H1 (cell line): ENCODE results near the gene IQCE. TPM values are rescaled to one million over a fixed set of nuclear protein-coding genes. Genes with fewer than 3 reads are reported as not detected.

Source experiments
- BACH1 ChIP-seq: IDR thresholded peaks from 2 replicates; pipeline ENCODE4 v1.6.1; 2012; ENCODE audit warnings: low read length, improper control_type of control experiment
- BRCA1 ChIP-seq: IDR thresholded peaks from 2 replicates; pipeline ENCODE4 v1.6.1; 2012; ENCODE audit warnings: low read depth, low read length, improper control_type of control experiment
- POLR2A ChIP-seq, 2 experiments: IDR thresholded peaks; 1 replicate in 1 of 2; 2 replicates in 1 of 2; pipeline ENCODE4 v1.6.1; 2011; ENCODE audit warnings: low read depth in 2 of 2, low read length in 2 of 2, mild to moderate bottlenecking in 2 of 2; ENCODE audit errors: control extremely low read depth in 1 of 2
- RBBP5 ChIP-seq: IDR thresholded peaks from 2 replicates; pipeline ENCODE4 v1.7.1; 2012; ENCODE audit warnings: low read depth, mild to moderate bottlenecking, inconsistent platforms, low read length, moderate library complexity, borderline replicate concordance
- RFX5 ChIP-seq: IDR thresholded peaks from 2 replicates; pipeline ENCODE4 v1.6.1; 2011; ENCODE audit warnings: low read depth, low read length, improper control_type of control experiment, borderline replicate concordance
- SIX5 ChIP-seq: IDR thresholded peaks from 2 replicates; pipeline ENCODE4 v1.6.1; 2011; ENCODE audit warnings: mild to moderate bottlenecking, low read depth, low read length
- SP2 ChIP-seq: IDR thresholded peaks from 2 replicates; pipeline ENCODE4 v1.6.1; 2012; ENCODE audit warnings: mild to moderate bottlenecking, low read length, inconsistent platforms
- TAF7 ChIP-seq: optimal IDR thresholded peaks from 2 replicates; pipeline ENCODE3; 2011; ENCODE audit warnings: low read depth, mild to moderate bottlenecking, inconsistent platforms, low read length, moderate library complexity, borderline replicate concordance
- polyA plus RNA-seq, 7 experiments: library from polyadenylated mRNA; depleted of rRNA in 3 of 7; stranded (reverse) in 5 of 7; unstranded in 2 of 7; fragments of >200 nt in 5 of 7; fragments of 200-250 nt in 2 of 7; gene quantifications; 1 replicate in 5 of 7; 2 replicates in 1 of 7; 4 replicates in 1 of 7; pipeline versions ENCODE4 v1.2.1 to v1.2.3, GENCODE V29; 2011 to 2013; ENCODE audit warnings: missing spikeins in 2 of 7, mixed read lengths in 2 of 7
- total RNA-seq: library from RNA; stranded (reverse); fragmentation: NEBNext Ultra II Directional; extraction: Animal tissue kit (Norgen Biotek cat#: 25700); gene quantifications from 2 replicates; pipeline ENCODE4 v1.2.1, GENCODE V29; 2021
- TF ChIP-seq, protein P1 (sequence below): fragments of 300-600 bp; sonication (generic); IDR thresholded peaks from 2 replicates; pipeline ENCODE4 v1.7.1; 2012; ENCODE audit warnings: low read length, moderate library complexity, mild to moderate bottlenecking, inconsistent platforms; ENCODE audit not compliant: insufficient replicate concordance
- TF ChIP-seq, protein P2 (sequence below): IDR thresholded peaks from 2 replicates; pipeline ENCODE4 v1.6.1; 2012; ENCODE audit warnings: low read length, inconsistent platforms

The IQCE gene
- total and polyA plus RNA-seq, 2 of the 8 experiments (the other 6 are each of a cell fraction or from before 2014, with no cell fraction given): 2.2 to 4.9 TPM

GRCh38 chr7:2644220-2644561, 85.4 kb downstream of the IQCE start (continued):
- TF ChIP-seq, protein P1, sequence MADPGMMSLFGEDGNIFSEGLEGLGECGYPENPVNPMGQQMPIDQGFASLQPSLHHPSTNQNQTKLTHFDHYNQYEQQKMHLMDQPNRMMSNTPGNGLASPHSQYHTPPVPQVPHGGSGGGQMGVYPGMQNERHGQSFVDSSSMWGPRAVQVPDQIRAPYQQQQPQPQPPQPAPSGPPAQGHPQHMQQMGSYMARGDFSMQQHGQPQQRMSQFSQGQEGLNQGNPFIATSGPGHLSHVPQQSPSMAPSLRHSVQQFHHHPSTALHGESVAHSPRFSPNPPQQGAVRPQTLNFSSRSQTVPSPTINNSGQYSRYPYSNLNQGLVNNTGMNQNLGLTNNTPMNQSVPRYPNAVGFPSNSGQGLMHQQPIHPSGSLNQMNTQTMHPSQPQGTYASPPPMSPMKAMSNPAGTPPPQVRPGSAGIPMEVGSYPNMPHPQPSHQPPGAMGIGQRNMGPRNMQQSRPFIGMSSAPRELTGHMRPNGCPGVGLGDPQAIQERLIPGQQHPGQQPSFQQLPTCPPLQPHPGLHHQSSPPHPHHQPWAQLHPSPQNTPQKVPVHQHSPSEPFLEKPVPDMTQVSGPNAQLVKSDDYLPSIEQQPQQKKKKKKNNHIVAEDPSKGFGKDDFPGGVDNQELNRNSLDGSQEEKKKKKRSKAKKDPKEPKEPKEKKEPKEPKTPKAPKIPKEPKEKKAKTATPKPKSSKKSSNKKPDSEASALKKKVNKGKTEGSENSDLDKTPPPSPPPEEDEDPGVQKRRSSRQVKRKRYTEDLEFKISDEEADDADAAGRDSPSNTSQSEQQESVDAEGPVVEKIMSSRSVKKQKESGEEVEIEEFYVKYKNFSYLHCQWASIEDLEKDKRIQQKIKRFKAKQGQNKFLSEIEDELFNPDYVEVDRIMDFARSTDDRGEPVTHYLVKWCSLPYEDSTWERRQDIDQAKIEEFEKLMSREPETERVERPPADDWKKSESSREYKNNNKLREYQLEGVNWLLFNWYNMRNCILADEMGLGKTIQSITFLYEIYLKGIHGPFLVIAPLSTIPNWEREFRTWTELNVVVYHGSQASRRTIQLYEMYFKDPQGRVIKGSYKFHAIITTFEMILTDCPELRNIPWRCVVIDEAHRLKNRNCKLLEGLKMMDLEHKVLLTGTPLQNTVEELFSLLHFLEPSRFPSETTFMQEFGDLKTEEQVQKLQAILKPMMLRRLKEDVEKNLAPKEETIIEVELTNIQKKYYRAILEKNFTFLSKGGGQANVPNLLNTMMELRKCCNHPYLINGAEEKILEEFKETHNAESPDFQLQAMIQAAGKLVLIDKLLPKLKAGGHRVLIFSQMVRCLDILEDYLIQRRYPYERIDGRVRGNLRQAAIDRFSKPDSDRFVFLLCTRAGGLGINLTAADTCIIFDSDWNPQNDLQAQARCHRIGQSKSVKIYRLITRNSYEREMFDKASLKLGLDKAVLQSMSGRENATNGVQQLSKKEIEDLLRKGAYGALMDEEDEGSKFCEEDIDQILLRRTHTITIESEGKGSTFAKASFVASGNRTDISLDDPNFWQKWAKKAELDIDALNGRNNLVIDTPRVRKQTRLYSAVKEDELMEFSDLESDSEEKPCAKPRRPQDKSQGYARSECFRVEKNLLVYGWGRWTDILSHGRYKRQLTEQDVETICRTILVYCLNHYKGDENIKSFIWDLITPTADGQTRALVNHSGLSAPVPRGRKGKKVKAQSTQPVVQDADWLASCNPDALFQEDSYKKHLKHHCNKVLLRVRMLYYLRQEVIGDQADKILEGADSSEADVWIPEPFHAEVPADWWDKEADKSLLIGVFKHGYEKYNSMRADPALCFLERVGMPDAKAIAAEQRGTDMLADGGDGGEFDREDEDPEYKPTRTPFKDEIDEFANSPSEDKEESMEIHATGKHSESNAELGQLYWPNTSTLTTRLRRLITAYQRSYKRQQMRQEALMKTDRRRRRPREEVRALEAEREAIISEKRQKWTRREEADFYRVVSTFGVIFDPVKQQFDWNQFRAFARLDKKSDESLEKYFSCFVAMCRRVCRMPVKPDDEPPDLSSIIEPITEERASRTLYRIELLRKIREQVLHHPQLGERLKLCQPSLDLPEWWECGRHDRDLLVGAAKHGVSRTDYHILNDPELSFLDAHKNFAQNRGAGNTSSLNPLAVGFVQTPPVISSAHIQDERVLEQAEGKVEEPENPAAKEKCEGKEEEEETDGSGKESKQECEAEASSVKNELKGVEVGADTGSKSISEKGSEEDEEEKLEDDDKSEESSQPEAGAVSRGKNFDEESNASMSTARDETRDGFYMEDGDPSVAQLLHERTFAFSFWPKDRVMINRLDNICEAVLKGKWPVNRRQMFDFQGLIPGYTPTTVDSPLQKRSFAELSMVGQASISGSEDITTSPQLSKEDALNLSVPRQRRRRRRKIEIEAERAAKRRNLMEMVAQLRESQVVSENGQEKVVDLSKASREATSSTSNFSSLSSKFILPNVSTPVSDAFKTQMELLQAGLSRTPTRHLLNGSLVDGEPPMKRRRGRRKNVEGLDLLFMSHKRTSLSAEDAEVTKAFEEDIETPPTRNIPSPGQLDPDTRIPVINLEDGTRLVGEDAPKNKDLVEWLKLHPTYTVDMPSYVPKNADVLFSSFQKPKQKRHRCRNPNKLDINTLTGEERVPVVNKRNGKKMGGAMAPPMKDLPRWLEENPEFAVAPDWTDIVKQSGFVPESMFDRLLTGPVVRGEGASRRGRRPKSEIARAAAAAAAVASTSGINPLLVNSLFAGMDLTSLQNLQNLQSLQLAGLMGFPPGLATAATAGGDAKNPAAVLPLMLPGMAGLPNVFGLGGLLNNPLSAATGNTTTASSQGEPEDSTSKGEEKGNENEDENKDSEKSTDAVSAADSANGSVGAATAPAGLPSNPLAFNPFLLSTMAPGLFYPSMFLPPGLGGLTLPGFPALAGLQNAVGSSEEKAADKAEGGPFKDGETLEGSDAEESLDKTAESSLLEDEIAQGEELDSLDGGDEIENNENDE: no peak
- TF ChIP-seq RBBP5 (no peak), BACH1 (no peak), SP2 (no peak), TAF7 (no peak), SIX5 (no peak), RFX5 (no peak), BRCA1 (no peak), POLR2A (IDR thresholded peaks at IDR 0.05; ENCODE audit: control extremely low read depth in 1 of 2, low read depth in 2 of 2, low read length in 2 of 2) (no peak; a peak in 1 of 3 replicates)
- TF ChIP-seq, protein P2, sequence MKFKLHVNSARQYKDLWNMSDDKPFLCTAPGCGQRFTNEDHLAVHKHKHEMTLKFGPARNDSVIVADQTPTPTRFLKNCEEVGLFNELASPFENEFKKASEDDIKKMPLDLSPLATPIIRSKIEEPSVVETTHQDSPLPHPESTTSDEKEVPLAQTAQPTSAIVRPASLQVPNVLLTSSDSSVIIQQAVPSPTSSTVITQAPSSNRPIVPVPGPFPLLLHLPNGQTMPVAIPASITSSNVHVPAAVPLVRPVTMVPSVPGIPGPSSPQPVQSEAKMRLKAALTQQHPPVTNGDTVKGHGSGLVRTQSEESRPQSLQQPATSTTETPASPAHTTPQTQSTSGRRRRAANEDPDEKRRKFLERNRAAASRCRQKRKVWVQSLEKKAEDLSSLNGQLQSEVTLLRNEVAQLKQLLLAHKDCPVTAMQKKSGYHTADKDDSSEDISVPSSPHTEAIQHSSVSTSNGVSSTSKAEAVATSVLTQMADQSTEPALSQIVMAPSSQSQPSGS: no peak
